Glutamatergic neuron (in vitro differentiated cells): ENCODE measurements around the gene POLR1A. TPM values are rescaled to one million over a fixed set of nuclear protein-coding genes. Genes with fewer than 3 reads are reported as not detected.

ENCODE experiments used
- DNase-seq: peaks from one replicate; pipeline ENCODE4 v3.0.0; 2022
- H3K27ac Mint-ChIP-seq: one replicate; pipeline ENCODE4 v1.8.0; 2020; ENCODE audit warnings: mild to moderate bottlenecking, mixed read lengths, inconsistent platforms; ENCODE audit not compliant: unreplicated experiment
- H3K27me3 Mint-ChIP-seq: one replicate; pipeline ENCODE4 v1.8.0; 2020; ENCODE audit warnings: mild to moderate bottlenecking, moderate library complexity, mixed read lengths, inconsistent platforms; ENCODE audit not compliant: unreplicated experiment
- H3K36me3 Mint-ChIP-seq: one replicate; pipeline ENCODE4 v1.8.0; 2020; ENCODE audit warnings: mild to moderate bottlenecking, mixed read lengths, inconsistent platforms; ENCODE audit not compliant: unreplicated experiment
- H3K4me1 Mint-ChIP-seq: one replicate; pipeline ENCODE4 v1.8.0; 2020; ENCODE audit warnings: mild to moderate bottlenecking, low read depth, mixed read lengths, inconsistent platforms; ENCODE audit not compliant: unreplicated experiment
- H3K4me3 Mint-ChIP-seq: one replicate; pipeline ENCODE4 v1.8.0; 2020; ENCODE audit warnings: mild to moderate bottlenecking, mixed read lengths, inconsistent platforms; ENCODE audit not compliant: unreplicated experiment
- H3K9me3 Mint-ChIP-seq: one replicate; pipeline ENCODE4 v1.8.0; 2020; ENCODE audit warnings: mild to moderate bottlenecking, moderate library complexity, mixed read lengths, inconsistent platforms; ENCODE audit not compliant: unreplicated experiment
- total RNA-seq: library from RNA; stranded (reverse); fragmentation: NEBNext Ultra II Directional; extraction: Animal tissue kit (Norgen Biotek cat#: 25700); gene quantifications from one replicate; pipeline ENCODE4 v1.2.1, GENCODE V29; 2021; ENCODE audit not compliant: unreplicated experiment
- TF ChIP-seq, protein P1 (sequence below): fragments of 200-600 bp; sonication (generic); IDR thresholded peaks from one replicate; pipeline ENCODE4 v1.5.0; 2021; ENCODE audit not compliant: partially characterized antibody, unreplicated experiment

The POLR1A gene
- total RNA-seq, 1 donor from 2014 or later = 34.7 TPM

DNA sequence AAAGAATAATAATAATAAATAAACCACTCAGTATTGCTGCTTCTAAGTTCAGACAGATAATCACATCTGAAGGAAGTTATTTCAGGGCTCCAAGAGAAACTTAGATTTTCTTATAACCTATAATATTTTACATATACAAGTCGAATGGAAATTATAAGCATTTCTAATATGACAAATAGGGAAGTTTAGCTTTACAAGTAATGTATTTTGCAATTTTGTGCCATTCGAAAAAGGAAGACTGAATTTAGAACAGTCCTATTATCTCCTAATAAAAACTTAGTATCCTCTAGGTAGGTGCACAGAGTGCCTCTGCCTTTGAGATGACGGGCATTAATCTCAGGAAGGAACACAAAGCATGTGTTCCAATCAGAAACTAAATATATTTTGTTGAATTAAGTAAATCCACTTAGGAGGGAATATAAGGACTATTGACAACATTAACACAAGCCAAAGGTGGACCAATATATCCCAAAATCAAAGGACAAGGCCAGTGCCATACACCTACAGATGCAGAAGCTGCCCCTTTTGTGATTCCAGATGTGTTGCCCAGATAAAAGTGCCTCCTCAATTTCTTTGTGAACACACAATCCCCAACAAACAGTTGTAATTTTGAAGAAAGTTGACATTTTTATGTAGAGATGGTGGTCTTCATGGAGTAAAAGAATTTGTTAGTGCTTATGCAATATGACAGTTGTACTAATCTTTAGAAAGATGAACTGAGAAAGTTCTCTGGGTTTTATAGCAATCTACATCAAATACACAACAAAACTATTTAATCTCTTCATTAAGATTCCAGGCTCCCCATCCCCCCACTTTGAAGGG is 37.0 kb upstream of the POLR1A start:
- Mint-ChIP-seq H3K36me3 (peaks cover 4% of the 10 kb centered on the region), H3K27me3 (peaks cover 1% of the 10 kb centered on the region), H3K27ac (no peak overlapping the region), H3K9me3 (no peaks in the 10 kb centered on the region), H3K4me3 (no peak overlapping the region), H3K4me1 (no peaks in the 10 kb centered on the region)
- DNase-seq = no peak
- TF ChIP-seq, protein P1, sequence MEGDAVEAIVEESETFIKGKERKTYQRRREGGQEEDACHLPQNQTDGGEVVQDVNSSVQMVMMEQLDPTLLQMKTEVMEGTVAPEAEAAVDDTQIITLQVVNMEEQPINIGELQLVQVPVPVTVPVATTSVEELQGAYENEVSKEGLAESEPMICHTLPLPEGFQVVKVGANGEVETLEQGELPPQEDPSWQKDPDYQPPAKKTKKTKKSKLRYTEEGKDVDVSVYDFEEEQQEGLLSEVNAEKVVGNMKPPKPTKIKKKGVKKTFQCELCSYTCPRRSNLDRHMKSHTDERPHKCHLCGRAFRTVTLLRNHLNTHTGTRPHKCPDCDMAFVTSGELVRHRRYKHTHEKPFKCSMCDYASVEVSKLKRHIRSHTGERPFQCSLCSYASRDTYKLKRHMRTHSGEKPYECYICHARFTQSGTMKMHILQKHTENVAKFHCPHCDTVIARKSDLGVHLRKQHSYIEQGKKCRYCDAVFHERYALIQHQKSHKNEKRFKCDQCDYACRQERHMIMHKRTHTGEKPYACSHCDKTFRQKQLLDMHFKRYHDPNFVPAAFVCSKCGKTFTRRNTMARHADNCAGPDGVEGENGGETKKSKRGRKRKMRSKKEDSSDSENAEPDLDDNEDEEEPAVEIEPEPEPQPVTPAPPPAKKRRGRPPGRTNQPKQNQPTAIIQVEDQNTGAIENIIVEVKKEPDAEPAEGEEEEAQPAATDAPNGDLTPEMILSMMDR = no peak

DNA sequence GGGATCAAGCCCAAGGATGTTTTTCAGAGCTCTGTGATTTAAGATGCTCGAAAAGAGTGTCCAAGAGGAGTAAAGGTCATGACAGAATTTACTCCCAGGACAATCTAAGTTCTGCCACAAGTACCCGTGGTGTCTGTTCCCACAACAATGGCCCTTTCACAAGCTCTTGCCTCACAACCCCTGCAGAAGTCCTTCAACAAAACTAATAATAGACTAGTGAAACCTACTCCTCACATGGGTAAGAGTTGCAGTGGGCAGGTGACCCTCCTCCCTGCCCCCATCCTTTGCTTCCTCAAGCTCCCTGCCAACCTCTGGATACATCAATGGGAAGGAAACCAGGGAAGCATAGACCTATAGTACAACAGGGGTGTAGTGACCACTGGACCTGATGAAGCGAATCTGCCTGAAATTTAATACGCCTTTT is 35.3 kb upstream of the POLR1A start:
- Mint-ChIP-seq H3K4me3 (no peak overlapping the region), H3K4me1 (no peaks in the 10 kb centered on the region), H3K27me3 (peaks cover 1% of the 10 kb centered on the region), H3K9me3 (no peaks in the 10 kb centered on the region), H3K36me3 (peaks cover 4% of the 10 kb centered on the region), H3K27ac (no peak overlapping the region)
- TF ChIP-seq, protein P1 = no peak
- no peak for DNase-seq

DNA sequence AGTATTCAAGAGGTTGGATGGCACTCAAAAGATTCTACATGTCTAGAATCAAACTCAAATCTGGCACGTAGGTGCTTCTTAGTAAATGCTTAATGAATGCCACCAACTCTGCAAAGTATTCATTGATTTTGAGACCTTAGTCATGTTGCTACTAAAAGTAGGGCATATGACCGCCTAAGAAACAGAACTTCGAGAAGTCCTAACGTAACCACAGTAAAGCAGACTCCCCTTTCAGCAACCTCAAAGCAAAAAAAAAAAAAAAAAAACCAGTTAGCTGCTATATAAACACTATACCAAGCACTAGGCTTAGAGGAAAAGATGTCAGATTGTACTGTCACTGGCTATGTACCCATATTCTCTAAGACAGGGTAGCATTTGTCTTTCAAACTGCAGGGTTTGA is 34.3 kb upstream of the POLR1A start:
- H3K4me3 Mint-ChIP-seq = no peak overlapping the region
- no peak overlapping the region for H3K27ac Mint-ChIP-seq
- H3K4me1 Mint-ChIP-seq = no peaks in the 10 kb centered on the region
- TF ChIP-seq, protein P1 = no peak
- no peaks in the 10 kb centered on the region for H3K9me3 Mint-ChIP-seq
- peaks cover 1% of the 10 kb centered on the region for H3K27me3 Mint-ChIP-seq
- H3K36me3 Mint-ChIP-seq = peaks cover 3% of the 10 kb centered on the region
- no peak for DNase-seq

DNA sequence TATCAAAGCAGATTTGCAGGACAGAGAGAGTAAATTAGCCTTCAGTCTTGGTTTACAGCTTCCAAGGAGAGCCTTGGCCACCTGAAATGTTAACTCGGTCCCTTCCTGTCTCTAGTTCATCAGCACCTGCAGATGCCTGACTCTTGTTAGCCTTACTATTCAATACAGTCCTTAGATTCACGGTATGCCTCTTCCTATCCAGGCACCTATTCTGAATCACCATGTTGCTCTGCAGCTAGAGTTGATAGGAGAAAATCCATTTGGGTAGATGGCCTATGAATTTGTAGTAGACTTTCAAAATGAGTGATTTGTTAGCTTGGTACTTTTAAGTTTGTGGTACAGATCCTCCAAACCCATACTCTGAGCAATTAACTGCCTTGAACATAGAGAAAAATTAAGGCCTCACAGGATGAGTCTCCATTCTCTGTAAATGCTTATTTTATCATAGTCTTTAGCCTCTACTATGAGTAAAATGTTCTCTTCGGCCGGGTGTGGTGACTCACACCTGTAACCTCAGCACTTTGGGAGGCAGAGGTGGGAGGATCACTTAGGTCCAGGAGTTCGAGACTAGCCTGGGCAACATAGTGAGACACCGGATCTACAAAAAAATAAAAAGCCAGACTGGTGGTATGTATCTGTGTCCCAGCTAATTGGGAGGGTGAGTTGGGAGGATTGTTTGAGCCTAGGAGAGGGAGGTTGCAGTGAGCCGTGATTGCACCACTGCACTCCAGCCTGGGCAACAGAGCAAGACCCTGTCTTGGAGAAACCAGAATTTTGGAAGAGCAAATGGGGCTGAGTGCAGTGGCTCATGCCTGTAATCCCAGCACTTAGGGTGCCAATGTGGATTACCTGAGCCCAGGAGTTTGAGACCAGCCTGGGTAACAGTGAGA is 33.3 kb upstream of the POLR1A start:
- Mint-ChIP-seq H3K36me3 (no peaks in the 10 kb centered on the region), H3K4me3 (no peak overlapping the region), H3K27ac (no peak overlapping the region), H3K27me3 (peaks cover 1% of the 10 kb centered on the region), H3K4me1 (no peaks in the 10 kb centered on the region), H3K9me3 (no peaks in the 10 kb centered on the region)
- DNase-seq = no peak
- TF ChIP-seq, protein P1 = no peak
